Activated gamma-delta T cell treated with anti-CD3 and anti-CD28 coated beads, Interleukin-2, amount 50 U/mL, for 16 hours (primary cell): ENCODE results near the gene NPIPB2.
"Not testable (repeated sequence)": the region's sequence is repeated elsewhere in the genome, so short reads cannot be mapped to it uniquely, and the experiment has no call there.

Experiments used
- DNase-seq: peaks from one replicate; pipeline ENCODE4 v3.0.0-alpha.2; 2020; ENCODE audit warnings: low read depth

Gene NPIPB2

DNA sequence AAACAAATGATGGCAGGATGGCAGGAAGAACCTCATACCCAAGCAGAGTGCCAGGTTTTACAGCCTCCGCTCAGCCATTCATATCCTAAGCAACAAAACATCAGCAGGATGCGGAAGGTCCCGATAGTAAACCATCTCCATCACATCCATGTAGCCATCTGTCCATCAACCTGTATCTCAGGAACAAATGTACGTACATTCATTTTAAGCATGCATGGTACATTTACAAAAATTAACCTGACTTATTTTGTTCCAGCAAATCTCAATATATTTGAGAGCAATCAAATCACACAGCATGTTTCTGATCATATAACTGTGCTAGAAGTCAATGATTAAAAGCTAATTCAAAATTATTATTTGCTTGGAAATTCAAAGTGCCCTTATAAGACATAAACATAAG, at the start of gene NPIPB2:
Gene NPIPB2 (minus strand): TSS at position 101 of the 400 bp plus-strand sequence. CDS start 0 bp downstream, at position 101.
- not testable (repeated sequence) for DNase-seq

- no peak for DNase-seq
These were observed 49.0 kb upstream of the NPIPB2 start for GRCh38 chr16:11990702-11991390.

- no peak for DNase-seq
These were observed 46.6 kb upstream of the NPIPB2 start for GRCh38 chr16:11988258-11988978.

DNA sequence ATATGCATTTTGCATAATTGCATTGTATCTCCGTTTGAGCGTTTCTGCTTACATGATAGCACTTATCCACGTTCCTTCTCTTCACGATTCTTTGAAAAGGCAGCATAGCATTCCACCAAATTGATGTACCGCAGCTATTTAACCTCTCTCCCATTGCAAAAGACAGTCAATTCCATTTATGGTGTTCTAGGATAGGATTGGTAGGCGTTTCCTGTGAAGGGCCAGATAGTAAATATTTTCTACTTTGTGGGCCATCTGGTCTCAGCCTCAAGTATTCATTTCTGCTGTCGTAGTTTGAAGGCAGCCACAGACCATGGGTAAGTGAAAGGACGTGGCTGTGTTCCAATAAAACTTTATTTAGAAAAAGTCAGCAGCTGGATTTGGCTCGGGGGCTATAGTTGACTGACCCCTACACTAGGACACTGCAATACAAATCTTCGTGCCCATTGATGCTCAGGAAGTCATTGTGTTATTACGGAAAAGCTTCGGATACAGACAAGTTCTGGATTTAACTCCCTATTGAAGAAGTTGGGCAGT, 44.7 kb upstream of the NPIPB2 start:
- DNase-seq = no peak

GRCh38 chr16:11985250-11985649, 43.4 kb upstream of the NPIPB2 start:
- no peak for DNase-seq

DNA sequence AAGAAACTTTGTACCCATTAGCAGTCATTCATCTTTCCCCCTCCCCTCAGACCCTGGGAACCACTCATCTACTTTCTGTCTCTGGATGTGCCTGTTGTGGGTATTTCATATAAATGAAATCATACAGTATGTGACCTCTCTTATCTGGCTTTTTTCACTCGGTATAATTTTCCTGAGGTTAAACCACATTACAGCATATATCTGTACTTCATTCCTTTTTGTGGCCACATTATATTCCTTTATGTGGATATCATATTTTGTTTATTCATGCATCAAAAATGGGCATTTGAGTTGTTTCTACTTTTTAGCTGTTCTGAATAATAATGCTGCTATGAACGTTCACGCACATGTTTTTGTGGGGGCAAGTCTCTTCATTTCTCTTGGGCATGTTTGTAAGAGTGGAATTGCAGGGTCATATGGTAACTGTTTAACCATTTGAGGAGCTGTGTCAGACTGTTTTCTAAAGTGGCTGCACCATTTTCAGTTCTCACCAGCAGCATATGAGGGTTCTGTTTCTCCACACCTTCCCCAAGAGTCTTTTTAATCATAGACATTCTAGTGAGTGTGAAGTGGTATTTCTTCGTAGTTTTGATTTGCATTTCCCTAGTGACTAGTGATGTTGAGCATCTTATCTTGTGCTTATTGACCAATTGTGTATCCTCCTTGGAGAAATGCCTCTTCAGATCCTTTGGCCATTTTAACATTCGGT, 38.4 kb upstream of the NPIPB2 start:
- DNase-seq = no peak

DNA sequence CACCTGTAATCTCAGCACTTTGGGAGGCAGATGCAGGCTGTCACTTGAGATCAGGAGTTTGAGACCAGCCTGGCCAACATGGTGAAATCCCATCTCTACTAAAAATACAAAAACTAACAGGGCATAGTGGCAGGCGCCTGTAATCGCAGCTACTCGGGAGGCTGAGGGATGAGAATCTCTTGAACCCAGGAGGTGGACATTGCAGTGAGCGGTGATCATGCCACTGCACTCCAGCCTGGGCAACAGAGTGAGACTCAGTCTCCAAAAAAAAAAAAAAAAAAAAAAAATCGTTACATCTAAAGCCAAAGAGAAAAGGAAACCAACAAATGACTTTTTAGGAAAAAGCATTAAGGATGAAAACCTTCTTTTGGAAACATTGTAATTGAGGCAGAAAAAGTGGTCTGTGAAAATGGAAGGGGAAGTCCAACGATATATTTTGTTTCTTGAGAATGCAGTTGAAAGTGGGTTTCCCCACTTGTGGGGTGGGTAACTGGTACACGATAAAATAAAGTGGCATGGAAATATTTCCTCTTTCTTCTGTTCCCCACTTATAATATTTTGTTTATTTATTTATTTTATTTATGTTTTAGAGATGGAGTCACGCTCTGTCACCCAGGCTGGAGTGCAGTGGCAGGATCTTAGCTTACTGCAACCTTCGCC, 37.3 kb upstream of the NPIPB2 start:
- DNase-seq = no peak

- no peak for DNase-seq
These were observed 36.2 kb upstream of the NPIPB2 start for GRCh38 chr16:11978080-11978479.

GRCh38 chr16:11977376-11978041, 35.7 kb upstream of the NPIPB2 start:
- DNase-seq = no peak

- no peak for DNase-seq
These were observed 35.1 kb upstream of the NPIPB2 start for GRCh38 chr16:11976850-11977375.

DNA sequence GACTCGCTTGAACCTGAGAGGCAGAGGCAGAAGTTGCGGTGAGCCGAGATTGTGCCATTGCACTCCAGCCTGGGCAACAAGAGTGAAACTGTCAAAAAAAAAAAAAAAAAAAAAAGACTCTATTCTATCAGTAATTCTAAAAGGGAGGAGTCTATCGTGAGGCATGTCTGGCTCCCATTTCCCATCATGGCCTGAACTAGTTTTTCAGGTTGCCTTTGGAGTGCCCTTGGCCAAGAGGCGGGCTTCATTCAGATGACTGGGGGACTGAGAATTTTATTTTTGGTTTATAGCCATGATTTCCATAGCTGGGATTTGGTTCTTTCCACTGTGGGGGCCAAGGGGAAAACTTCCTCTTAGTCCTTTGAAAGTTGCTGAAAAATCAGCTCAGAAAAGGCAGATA, 31.2 kb upstream of the NPIPB2 start:
- DNase-seq = no peak

DNA sequence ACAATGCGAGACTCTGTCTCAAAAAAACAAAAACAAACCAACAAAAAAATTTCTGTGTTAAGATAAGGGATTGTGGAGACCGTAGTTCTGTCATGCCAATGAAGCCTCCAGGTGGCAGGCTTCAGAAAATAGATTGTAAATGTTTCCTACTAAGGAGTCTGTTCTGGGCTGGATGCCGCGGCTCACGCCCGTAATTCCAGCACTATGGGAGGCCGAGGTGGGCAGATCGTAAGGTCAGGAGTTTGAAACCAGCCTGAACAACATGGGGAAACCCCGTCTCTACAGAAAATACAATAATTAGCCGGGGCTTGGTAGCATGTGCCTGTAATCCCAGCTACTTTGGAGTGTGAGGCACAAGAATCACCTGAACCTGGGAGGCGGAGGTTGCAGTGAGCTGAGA, 30.3 kb upstream of the NPIPB2 start:
- no peak for DNase-seq

DNA sequence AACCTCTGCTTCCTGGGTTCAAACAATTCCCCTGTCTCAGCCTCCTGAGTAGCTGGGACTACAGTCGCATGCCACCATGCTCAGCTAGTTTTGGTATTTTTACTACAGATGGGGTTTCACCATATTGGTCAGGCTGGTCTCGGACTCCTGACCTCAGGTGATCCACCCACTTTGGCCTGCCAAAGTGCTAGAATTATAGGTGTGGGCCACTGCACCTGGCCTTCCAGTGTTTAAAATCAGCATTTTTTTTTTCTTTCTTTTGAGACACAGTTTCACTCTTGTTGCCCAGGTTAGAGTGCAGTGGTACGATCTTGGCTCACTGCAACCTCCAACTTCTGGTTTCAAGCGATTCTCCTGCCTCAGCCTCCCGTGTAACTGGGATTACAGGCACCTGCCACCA, 28.4 kb upstream of the NPIPB2 start:
- not testable (repeated sequence) for DNase-seq

DNA sequence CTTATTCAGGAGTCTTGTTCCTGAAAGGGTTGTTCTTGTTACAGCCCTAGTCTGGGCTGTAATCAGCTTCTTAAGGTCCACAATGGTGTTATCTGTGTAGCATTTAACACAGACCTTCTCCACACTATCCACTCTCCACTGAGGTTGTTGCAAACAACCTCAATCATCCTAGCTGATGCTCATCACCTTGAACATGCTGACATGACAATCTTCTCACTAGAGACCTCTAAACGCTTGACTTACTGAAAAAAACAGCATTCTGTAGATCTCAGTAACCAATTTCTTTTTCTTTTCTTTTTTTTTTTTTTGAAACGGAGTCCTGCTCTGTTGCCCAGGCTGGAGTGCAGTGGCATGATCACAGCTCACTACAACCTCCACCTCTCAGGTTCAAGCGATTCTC, 26.7 kb upstream of the NPIPB2 start:
- DNase-seq = no peak

- no peak for DNase-seq
These were observed 25.5 kb upstream of the NPIPB2 start for GRCh38 chr16:11967195-11967911.

DNA sequence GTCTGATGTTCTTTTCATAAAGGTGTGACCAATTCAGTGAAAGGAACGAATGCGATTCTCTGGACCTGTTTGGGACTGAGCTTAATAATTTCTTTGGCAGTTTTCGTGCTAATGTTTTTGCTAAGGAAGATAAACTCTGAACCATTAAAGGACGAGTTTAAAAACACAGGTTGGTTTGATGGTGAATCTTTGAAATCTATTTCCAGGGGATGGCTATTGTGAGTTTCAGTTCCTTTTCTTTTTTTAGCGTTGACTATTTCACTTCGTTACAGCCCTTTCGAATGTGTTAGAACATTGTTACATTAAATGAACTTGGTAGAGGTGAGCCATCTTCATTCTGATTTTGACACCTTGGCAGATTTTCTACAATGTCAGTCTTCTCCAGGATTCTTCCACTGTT, 24.3 kb upstream of the NPIPB2 start:
- DNase-seq = no peak

GRCh38 chr16:11964761-11965551, 23.1 kb upstream of the NPIPB2 start, which contains the start of gene TNFRSF17:
Gene TNFRSF17, plus strand, starts transcription at chr16:11965210. Its CDS starts 115 bp downstream, at chr16:11965325.
- DNase-seq = no peak

GRCh38 chr16:11963706-11964105, 21.9 kb upstream of the NPIPB2 start:
- no peak for DNase-seq

- DNase-seq = not testable (repeated sequence)
These were observed 21.1 kb upstream of the NPIPB2 start for GRCh38 chr16:11962978-11963377.

DNA sequence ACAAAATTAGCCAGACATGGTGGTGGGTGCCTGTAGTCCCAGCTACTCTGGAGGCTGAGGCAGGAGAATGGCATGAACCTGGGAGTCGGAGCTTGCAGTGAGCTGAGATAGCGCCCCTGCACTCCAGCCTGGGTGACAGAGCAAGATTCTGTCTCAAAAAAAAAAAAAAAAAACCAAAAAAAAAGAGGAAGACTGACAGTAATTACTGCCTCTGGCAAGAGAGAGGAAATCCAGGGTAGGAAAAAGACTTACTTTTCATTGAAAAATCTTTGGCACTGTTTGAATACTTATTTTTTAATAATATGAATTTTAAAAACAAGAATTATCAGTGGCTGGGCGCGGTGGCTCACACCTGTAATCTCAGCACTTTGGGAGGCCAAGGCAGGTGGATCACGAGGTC, 20.6 kb upstream of the NPIPB2 start:
- DNase-seq = not testable (repeated sequence)
